Common myeloid progenitor, CD34-positive (primary cell): Measurements from ENCODE around the gene PLD3.
"Not testable (repeated sequence)": the region's sequence is repeated elsewhere in the genome, so short reads cannot be mapped to it uniquely, and the experiment has no call there.

Source experiments
- CTCF ChIA-PET: fragments of 350-600 bp; sonication (Branson Sonifier 250); formaldehyde crosslinking; loops from one replicate; lab custom pipeline; 2021; ENCODE audit warnings: antibody characterized with exemption; lab: Charles Lee
- POLR2A ChIA-PET: fragments of 350-600 bp; sonication (Branson Sonifier 250); formaldehyde crosslinking; loops from one replicate; lab custom pipeline; 2021; ENCODE audit warnings: antibody characterized with exemption; lab: Charles Lee
- DNase-seq, 3 donors: peaks; one replicate each; pipeline versions ENCODE4 v3.0.0 to v3.0.0-alpha.2; 2013
- H3K27ac ChIP-seq, 2 experiments: 1 replicate in 1 of 2; 2 replicates in 1 of 2; pipeline ENCODE4 v1.7.0; 2013; ENCODE audit warnings: inconsistent platforms in 2 of 2, low read length in 2 of 2, mild to moderate bottlenecking in 2 of 2, low read depth in 1 of 2, moderate library complexity in 1 of 2; ENCODE audit not compliant: severe bottlenecking in 2 of 2, insufficient read depth in 1 of 2, poor library complexity in 1 of 2
- H3K27me3 ChIP-seq, 5 experiments: replicated peaks in 2 of 5; 1 replicate in 3 of 5; 2 replicates in 2 of 5; pipeline versions ENCODE4 v1.6.1 to v1.7.0; 2013; ENCODE audit warnings: low read length in 4 of 5, mild to moderate bottlenecking in 2 of 5, moderate library complexity in 2 of 5, inconsistent platforms in 1 of 5; ENCODE audit not compliant: insufficient read depth in 5 of 5, control insufficient read depth in 4 of 5
- H3K36me3 ChIP-seq, 4 experiments: 1 replicate in 2 of 4; 2 replicates in 2 of 4; pipeline versions ENCODE4 v1.6.1 to v1.7.0; 2013; ENCODE audit warnings: low read length in 3 of 4, control low read depth in 1 of 4, mild to moderate bottlenecking in 1 of 4; ENCODE audit not compliant: control insufficient read depth in 4 of 4, insufficient read depth in 4 of 4
- H3K4me1 ChIP-seq, 4 experiments: 1 replicate in 3 of 4; 2 replicates in 1 of 4; pipeline versions ENCODE4 v1.6.1 to v1.7.1; 2013; ENCODE audit warnings: low read length in 3 of 4, mild to moderate bottlenecking in 3 of 4, control low read depth in 1 of 4, inconsistent platforms in 1 of 4, moderate library complexity in 1 of 4; ENCODE audit not compliant: control insufficient read depth in 4 of 4, insufficient read depth in 4 of 4; ENCODE audit errors: control extremely low read depth in 1 of 4
- H3K4me3 ChIP-seq, 7 experiments: 1 replicate in 4 of 7; 2 replicates in 3 of 7; pipeline versions ENCODE4 v1.5.1 to v1.7.0; 2013; ENCODE audit warnings: mild to moderate bottlenecking in 7 of 7, low read length in 6 of 7, moderate library complexity in 6 of 7, inconsistent platforms in 2 of 7, low read depth in 2 of 7, control low read depth in 1 of 7; ENCODE audit not compliant: insufficient read depth in 4 of 7, control insufficient read depth in 1 of 7; ENCODE audit errors: extremely low read depth in 1 of 7
- H3K9me3 ChIP-seq, 5 experiments: 1 replicate in 4 of 5; 2 replicates in 1 of 5; pipeline versions ENCODE4 v1.6.1 to v1.7.1; 2013; ENCODE audit warnings: low read length in 4 of 5, mild to moderate bottlenecking in 2 of 5, inconsistent platforms in 1 of 5, low read depth in 1 of 5, moderate library complexity in 1 of 5; ENCODE audit not compliant: control insufficient read depth in 4 of 5, insufficient read depth in 2 of 5; ENCODE audit errors: control extremely low read depth in 1 of 5
- WGBS: methylation state at CpG from one replicate; pipeline ENCODE4 v1.1.5; 2013; ENCODE audit not compliant: insufficient coverage; 5-methylcytosine and 5-hydroxymethylcytosine counted together

Gene PLD3

GRCh38 chr19:40369797-40370196 lies 21.3 kb downstream of the PLD3 start:
- no peaks in the 10 kb centered on the region for H3K9me3 ChIP-seq
- CTCF ChIA-PET: interaction anchor here (1.2 to 2.1 kb wide), 2 partner anchors 11 to 65 kb away, joined by 3 to 5 read pairs; no protein-coding TSS in a partner anchor
- no peak overlapping the region for H3K27ac ChIP-seq
- no peaks in the 10 kb centered on the region for H3K27me3 ChIP-seq
- 100% methylated on average over 9 of the region's 12 CpGs for WGBS
- H3K4me3 ChIP-seq: no peak overlapping the region
- no peak for DNase-seq
- H3K36me3 ChIP-seq: peaks cover 4 to 44% (median 22%) of the 10 kb centered on the region in 4 experiments
- H3K4me1 ChIP-seq: peaks cover 2 to 46% (median 23%) of the 10 kb centered on the region in 4 experiments
- POLR2A ChIA-PET: no interaction called here

- not testable (repeated sequence) for H3K27me3 ChIP-seq, DNase-seq, H3K4me3 ChIP-seq, H3K27ac ChIP-seq, H3K9me3 ChIP-seq
- CTCF ChIA-PET: interaction anchor here (1.2 to 2.1 kb wide), 2 partner anchors 11 to 19 kb away, joined by 4 to 5 read pairs; no protein-coding TSS in a partner anchor
- POLR2A ChIA-PET: interaction anchor here (0.6 kb wide), 1 partner anchor 65 kb away, joined by 3 read pairs; no protein-coding TSS in a partner anchor
- peaks cover under 1 to 44% (median 20%) of the 10 kb centered on the region in 4 experiments for H3K4me1 ChIP-seq
- no CpG with 5 or more reads among the region's 3 CpGs for WGBS
- peaks cover 4 to 44% (median 22%) of the 10 kb centered on the region in 4 experiments for H3K36me3 ChIP-seq
Measured at GRCh38 chr19:40370253-40370652, 21.8 kb downstream of the PLD3 start.

- no peaks in the 10 kb centered on the region for H3K9me3 ChIP-seq
- CTCF ChIA-PET: interaction anchor here (0.8 to 2.1 kb wide), 4 partner anchors 10 to 28 kb away, joined by 3 to 5 read pairs (median 4); no protein-coding TSS in a partner anchor
- peaks cover 4 to 44% (median 22%) of the 10 kb centered on the region in 4 experiments for H3K36me3 ChIP-seq
- no peak overlapping the region for H3K27ac ChIP-seq
- no peaks in the 10 kb centered on the region for H3K27me3 ChIP-seq
- no peak overlapping the region for H3K4me3 ChIP-seq
- DNase-seq: peak in 2 of 3 donors; percentile 23 to 38
- 97% methylated on average over 5 of the region's 7 CpGs for WGBS
- POLR2A ChIA-PET: interaction anchor here (0.6 kb wide), 1 partner anchor 66 kb away, joined by 3 read pairs; no protein-coding TSS in a partner anchor
- H3K4me1 ChIP-seq: peaks cover 0 to 36% (median 14%) of the 10 kb centered on the region in 4 experiments
Measured at GRCh38 chr19:40370997-40371801, 22.7 kb downstream of the PLD3 start.

- WGBS: 98% methylated on average over 5 of the region's 5 CpGs
- H3K27me3 ChIP-seq: no peaks in the 10 kb centered on the region
- no peak overlapping the region for H3K4me3 ChIP-seq
- H3K9me3 ChIP-seq: no peaks in the 10 kb centered on the region
- no peak overlapping the region for H3K27ac ChIP-seq
- H3K36me3 ChIP-seq: peaks cover 4 to 49% (median 22%) of the 10 kb centered on the region in 4 experiments
- ChIA-PET POLR2A (no interaction called here), CTCF (interaction anchor here (0.8 to 2.1 kb wide), 3 partner anchors 9 to 27 kb away, joined by 3 to 5 read pairs (median 5); no protein-coding TSS in a partner anchor)
- peaks cover 0 to 31% (median 12%) of the 10 kb centered on the region in 4 experiments for H3K4me1 ChIP-seq
- no peak for DNase-seq
Measured at GRCh38 chr19:40371802-40372122, 23.3 kb downstream of the PLD3 start.

GRCh38 chr19:40374084-40374483 lies 25.6 kb downstream of the PLD3 start:
- H3K9me3 ChIP-seq: no peaks in the 10 kb centered on the region
- 94% methylated on average over 7 of the region's 7 CpGs for WGBS
- CTCF ChIA-PET: no interaction called here
- DNase-seq: no peak
- H3K36me3 ChIP-seq: peaks cover 4 to 51% (median 33%) of the 10 kb centered on the region in 4 experiments
- peaks cover 0 to 28% (median 12%) of the 10 kb centered on the region in 4 experiments for H3K4me1 ChIP-seq
- H3K27me3 ChIP-seq: no peaks in the 10 kb centered on the region
- no peak overlapping the region for H3K4me3 ChIP-seq
- POLR2A ChIA-PET: no interaction called here
- no peak overlapping the region for H3K27ac ChIP-seq

- no peaks in the 10 kb centered on the region for H3K9me3 ChIP-seq
- no peak overlapping the region for H3K4me3 ChIP-seq
- WGBS: 95% methylated on average over 14 of the region's 17 CpGs
- ChIA-PET CTCF (no interaction called here), POLR2A (no interaction called here)
- no peak overlapping the region for H3K27ac ChIP-seq
- H3K4me1 ChIP-seq: peaks cover 0 to 19% (median 5%) of the 10 kb centered on the region in 4 experiments
- H3K27me3 ChIP-seq: no peaks in the 10 kb centered on the region
- DNase-seq: no peak
- peaks cover 4 to 46% (median 28%) of the 10 kb centered on the region in 4 experiments for H3K36me3 ChIP-seq
Measured at GRCh38 chr19:40376286-40376862, 27.9 kb downstream of the PLD3 start.
